T-helper 1 cell treated with Interleukin-12 subunit alpha and Interleukin-12 subunit beta and Interleukin-4 antibody, amounts not matched to agents 30 μg/mL and 1 μg/mL, for 36 hours (primary cell): ENCODE data around the gene FXYD5.
A peak's percentile ranks its signal among the peaks of the same experiment; 100 is the strongest.
"Not testable (repeated sequence)": the region's sequence is repeated elsewhere in the genome, so short reads cannot be mapped to it uniquely, and the experiment has no call there.

ENCODE experiments used
- H3K27ac Mint-ChIP-seq: one replicate; pipeline ENCODE4 v1.8.0; 2021; ENCODE audit warnings: mild to moderate bottlenecking, mixed read lengths
- H3K27me3 Mint-ChIP-seq: one replicate; pipeline ENCODE4 v1.8.0; 2021; ENCODE audit warnings: low read depth, mixed read lengths
- H3K36me3 Mint-ChIP-seq: one replicate; pipeline ENCODE4 v1.8.0; 2021; ENCODE audit warnings: low read depth, mixed read lengths
- H3K4me1 Mint-ChIP-seq: one replicate; pipeline ENCODE4 v1.8.0; 2021; ENCODE audit warnings: low read depth, mixed read lengths
- H3K4me3 Mint-ChIP-seq: one replicate; pipeline ENCODE4 v1.8.0; 2021; ENCODE audit warnings: mild to moderate bottlenecking, moderate library complexity, mixed read lengths
- H3K9me3 Mint-ChIP-seq: one replicate; pipeline ENCODE4 v1.8.0; 2021; ENCODE audit warnings: mixed read lengths

The FXYD5 gene

DNA sequence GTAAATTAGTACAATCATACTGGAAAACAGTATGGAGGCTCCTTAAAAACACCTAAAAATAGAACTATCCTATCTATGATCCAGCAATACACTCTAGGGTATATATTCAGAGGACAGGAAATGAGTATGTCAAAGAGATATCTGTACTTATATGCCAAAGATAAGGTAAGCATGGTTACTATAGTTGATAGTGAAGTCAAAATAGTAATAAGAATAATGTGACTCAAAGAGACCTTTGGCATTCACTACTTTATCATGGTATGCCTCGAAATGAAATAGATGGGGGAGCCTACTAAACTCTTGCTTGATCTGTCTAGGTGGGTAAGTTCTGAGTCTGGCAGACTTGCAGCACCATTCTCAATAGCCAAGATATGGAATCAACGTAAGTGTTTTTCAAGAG is 30.3 kb downstream of the FXYD5 start:
- Mint-ChIP-seq H3K27ac (no peak overlapping the region), H3K27me3 (peaks cover 17% of the 10 kb centered on the region), H3K9me3 (no peaks in the 10 kb centered on the region), H3K36me3 (no peaks in the 10 kb centered on the region), H3K4me1 (peaks cover 1% of the 10 kb centered on the region), H3K4me3 (no peak overlapping the region)

DNA sequence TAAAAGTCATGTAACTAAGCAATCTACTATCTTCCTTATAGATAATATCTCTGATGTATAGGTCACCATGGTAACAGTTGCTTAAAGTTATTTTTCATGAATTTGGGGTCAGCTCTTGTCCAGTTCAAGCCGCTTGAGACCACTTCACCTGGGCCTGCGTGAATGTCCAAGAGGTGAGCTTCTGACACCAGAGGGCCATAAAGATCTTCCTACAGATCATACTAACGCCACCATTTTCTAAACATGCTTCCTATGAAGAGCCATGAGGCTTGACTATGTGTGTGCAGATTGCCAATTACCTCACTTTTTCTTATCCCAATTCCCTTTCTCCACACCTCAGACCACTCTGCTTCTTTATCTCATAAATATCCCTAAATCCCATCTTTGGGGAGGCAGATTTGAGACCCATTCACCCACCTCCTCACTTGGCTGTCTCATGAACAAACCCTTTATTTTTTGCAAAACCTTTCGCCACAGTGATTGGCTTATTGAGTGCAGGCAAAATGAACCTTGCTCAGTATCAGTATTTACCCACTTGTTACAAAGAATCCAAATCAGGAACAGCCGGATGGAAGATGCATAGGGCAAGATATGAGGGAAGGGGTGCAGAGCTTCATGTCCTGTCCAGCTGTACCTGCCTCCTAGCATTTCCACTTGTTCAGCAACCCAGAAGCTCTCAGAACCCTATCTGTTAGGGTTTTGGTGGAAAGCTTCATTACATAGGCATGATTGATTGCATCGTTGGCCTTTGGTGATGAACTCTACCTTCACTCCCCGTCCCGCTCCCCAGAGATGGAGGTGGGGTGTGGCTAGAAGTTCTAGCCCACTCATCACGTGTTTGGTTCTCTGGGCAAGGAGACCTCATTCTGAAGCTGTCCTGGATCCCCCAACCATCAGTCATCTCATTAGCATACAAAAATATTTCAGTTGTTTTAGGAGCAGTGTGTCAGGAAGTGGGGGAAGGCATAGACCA is 39.8 kb downstream of the FXYD5 start:
- no peak overlapping the region for H3K27ac Mint-ChIP-seq
- H3K27me3 Mint-ChIP-seq: peaks cover 30% of the 10 kb centered on the region
- peaks cover 5% of the 10 kb centered on the region for H3K4me1 Mint-ChIP-seq
- H3K4me3 Mint-ChIP-seq: no peak overlapping the region
- peaks cover 7% of the 10 kb centered on the region for H3K9me3 Mint-ChIP-seq
- H3K36me3 Mint-ChIP-seq: peaks cover 3% of the 10 kb centered on the region

DNA sequence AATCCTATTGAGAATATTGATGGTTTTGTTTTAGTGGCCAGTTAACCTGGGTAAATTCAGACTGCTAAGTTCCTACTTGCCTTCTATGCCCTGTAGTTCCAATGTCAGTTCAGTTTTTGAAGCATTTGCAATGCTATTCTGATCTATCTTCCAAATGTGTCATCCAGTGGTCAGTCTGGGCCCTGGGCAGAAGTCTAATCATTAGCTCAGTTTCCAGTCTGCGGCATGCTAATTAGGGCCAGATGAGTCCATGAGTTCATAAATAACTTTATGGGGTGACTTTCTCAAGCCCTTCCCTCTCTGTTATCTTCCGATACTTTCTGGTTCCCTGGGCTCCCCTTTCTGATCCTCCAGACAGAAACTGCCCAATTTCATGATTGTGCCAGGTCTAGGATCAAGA is 41.3 kb downstream of the FXYD5 start:
- Mint-ChIP-seq H3K4me1 (peaks cover 10% of the 10 kb centered on the region), H3K27me3 (peaks cover 20% of the 10 kb centered on the region), H3K36me3 (peaks cover 3% of the 10 kb centered on the region), H3K27ac (no peak overlapping the region), H3K9me3 (peaks cover 7% of the 10 kb centered on the region), H3K4me3 (no peak overlapping the region)

DNA sequence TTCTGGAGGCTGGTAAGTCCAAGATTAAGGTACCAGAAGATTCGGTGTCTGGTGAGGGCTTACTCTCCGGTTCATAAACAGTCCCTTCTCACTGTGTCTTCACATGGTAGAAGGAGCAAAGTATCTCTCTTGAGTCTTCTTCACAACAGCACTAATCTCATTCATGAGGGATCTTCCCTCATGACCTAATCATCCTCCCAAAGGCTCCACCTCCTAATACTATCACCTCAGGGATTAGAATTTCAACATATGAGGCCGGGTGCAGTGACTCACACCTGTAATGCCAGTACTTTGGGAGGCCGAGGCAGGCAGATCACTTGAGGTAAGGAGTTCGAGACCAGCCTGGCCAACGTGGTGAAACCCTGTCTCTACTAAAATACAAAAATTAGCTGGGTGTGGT is 42.3 kb downstream of the FXYD5 start:
- Mint-ChIP-seq H3K4me1 (peaks cover 14% of the 10 kb centered on the region), H3K27me3 (peaks cover 19% of the 10 kb centered on the region)
- H3K4me3 Mint-ChIP-seq, H3K27ac Mint-ChIP-seq, H3K9me3 Mint-ChIP-seq, H3K36me3 Mint-ChIP-seq: not testable (repeated sequence)

DNA sequence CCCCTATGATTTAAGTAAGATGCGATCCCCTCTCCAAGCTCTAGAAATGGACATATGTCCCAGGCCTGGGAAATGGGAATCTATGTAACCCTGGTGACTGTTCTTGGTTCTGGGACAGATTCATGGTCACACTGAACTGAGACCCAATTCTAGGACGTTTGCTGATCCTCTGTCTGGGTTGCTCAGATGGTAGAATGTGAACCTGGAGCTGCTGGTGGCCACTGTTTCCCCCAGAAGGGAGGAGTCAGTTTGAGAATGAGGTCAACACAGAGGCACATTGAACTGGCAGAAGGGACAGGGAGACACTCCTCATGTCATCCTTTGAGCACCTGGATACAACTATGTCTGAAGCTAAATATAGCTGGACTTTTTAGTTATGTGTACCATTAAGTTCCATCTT is 44.9 kb downstream of the FXYD5 start:
- H3K9me3 Mint-ChIP-seq: no peaks in the 10 kb centered on the region
- peaks cover 1% of the 10 kb centered on the region for H3K36me3 Mint-ChIP-seq
- no peak overlapping the region for H3K27ac Mint-ChIP-seq
- H3K4me3 Mint-ChIP-seq: no peak overlapping the region
- H3K4me1 Mint-ChIP-seq: peaks cover 30% of the 10 kb centered on the region
- peaks cover 11% of the 10 kb centered on the region for H3K27me3 Mint-ChIP-seq

DNA sequence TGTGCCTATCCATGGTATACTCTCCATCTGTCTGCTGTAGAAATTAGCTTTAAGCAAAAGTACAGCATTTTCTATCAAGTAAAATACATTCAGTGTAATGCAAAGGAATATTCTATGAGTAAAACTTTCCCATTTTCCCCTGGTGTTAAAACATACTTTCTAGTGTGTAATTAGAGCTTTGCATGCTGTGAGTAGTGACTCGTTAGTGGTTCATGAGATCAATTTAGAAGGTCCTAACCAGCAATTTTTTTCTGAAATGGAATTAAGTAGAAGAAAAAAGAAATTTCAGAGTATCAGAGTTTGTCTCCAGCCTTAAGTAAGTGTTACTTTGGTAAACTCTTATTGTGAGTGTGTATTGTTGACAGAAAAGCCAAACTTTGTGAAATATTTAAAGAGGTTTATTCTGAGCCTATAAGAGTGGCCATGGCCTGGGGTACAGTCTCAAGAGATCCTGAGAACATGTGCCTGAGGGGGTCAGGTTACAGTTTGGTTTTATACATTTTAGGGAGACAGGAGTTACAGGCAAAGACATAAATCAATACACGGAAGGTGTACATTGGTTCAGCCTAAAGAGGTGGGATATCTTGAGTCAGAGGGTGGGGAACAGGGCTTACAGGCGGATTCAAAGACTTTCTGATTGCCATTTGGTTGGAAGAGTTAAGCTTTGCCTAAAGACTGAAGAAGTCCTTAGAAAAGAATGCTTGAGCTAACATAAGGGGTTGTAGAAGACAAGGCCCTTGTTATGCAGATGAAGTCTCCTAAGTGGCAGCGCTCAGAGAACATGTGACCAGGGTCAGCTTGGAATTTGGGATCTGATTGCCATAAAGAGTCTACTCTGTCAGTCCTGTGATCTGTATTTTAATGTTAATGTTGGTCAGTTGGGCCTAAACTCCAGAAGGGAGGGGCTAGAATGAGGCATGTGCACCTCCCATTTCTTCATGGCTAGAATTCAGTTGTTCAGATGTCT is 48.5 kb downstream of the FXYD5 start:
- Mint-ChIP-seq H3K36me3 (no peaks in the 10 kb centered on the region), H3K9me3 (peaks cover 4% of the 10 kb centered on the region), H3K4me3 (no peak overlapping the region), H3K27me3 (no peaks in the 10 kb centered on the region), H3K4me1 (peaks cover 57% of the 10 kb centered on the region), H3K27ac (peak overlapping the region; percentile 52)

DNA sequence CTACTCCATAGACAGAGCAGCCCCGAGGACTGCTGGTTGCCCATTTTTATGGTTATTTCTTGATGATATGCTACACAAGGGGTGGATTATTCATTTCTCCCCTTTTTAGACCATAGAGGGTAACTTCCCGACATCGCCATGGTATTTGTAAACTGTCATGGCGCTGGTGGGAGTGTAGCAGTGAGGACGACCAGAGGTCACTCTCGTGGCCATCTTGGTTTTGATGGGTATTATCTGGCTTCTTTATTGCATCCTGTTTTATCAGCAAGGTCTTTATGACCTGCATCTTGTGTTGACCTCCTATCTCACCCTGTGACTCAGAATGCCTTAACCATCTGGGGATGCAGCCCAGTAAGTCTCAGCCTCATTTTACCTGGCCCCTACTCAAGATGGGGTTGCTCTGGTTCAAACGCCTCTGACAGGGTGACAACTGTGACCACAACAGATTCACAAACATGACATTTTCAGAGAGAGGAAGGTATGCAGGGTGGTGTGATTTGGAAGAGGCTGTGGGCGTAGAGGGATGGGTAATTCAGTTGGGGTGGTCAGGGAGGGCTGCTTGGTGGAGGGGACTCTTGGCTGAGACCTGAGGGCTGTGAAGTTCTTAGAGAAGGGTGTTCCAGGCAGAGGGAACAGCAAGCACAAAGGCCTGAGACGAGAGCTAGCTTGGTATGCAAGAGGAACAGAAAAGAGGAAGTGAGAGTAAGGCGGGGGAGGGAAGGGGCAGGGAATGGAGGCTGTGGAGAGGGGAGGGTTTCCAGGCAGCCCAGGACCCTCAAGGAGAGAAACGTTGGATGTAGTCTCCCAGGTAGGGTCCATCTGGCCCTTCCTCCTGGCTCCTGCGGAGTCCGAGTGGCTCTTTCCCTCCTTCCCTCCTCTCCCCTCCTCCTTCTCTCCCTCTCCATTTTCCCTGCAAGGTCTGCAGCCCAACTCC is 50.5 kb downstream of the FXYD5 start:
- no peaks in the 10 kb centered on the region for H3K27me3 Mint-ChIP-seq
- H3K27ac Mint-ChIP-seq: peak overlapping the region; percentile 88
- peaks cover 3% of the 10 kb centered on the region for H3K36me3 Mint-ChIP-seq
- H3K4me3 Mint-ChIP-seq: peak overlapping the region; percentile 67
- H3K4me1 Mint-ChIP-seq: peaks cover 64% of the 10 kb centered on the region
- H3K9me3 Mint-ChIP-seq: peaks cover 7% of the 10 kb centered on the region

DNA sequence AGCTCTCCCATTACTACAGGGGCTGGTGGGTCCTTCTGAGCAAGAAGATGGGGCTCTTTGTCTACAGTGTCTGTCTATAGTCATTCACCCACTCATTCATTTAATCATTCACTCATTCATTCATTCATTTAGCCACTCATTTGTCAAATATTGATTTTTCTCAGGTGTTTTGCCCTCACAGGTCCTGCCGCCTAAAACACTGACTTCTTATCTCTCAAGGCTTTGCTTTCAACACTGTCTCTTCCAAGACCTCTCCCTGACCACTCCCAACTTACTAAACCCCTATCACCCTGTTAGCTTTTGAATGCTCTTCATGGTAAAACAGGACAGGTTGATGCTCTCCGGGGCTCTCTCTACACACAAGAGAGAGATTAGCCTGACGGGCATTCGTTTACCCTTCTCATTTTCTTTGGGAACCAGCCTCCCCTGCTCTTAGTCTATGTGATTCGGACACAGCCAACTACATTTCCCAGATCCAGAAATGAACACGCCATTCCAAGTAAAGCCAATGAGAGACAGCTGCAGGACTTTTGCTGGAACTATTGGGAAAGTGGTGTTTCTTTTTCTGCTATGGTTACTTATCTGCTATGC is 51.3 kb downstream of the FXYD5 start:
- H3K27me3 Mint-ChIP-seq: no peaks in the 10 kb centered on the region
- H3K36me3 Mint-ChIP-seq: peaks cover 3% of the 10 kb centered on the region
- peak overlapping the region; percentile 88 for H3K27ac Mint-ChIP-seq
- H3K4me3 Mint-ChIP-seq: peak overlapping the region; percentile 67
- peaks cover 68% of the 10 kb centered on the region for H3K4me1 Mint-ChIP-seq
- H3K9me3 Mint-ChIP-seq: peaks cover 7% of the 10 kb centered on the region

DNA sequence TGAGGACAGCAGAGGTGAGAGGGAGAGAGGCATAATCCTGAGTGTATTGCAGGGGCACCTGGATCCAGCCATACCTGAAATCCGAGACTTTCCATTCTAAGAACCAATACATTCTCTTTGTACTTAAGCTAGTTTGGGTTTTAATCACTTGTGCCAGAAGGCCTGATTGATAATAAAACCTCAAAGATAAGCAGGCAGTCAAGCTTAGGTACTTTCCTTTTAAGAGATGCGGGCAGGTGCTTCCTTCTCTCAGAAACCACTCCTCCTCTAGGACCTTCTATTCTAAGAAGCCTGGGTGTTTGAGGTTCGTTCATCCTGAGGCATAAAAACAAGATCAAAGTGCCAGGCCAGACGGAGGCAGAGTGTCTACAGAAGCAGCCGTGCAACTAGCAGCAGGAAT is 51.8 kb downstream of the FXYD5 start:
- Mint-ChIP-seq H3K36me3 (peaks cover 3% of the 10 kb centered on the region), H3K4me1 (peaks cover 67% of the 10 kb centered on the region), H3K27ac (peak overlapping the region; percentile 88), H3K9me3 (peaks cover 7% of the 10 kb centered on the region), H3K4me3 (peak overlapping the region; percentile 67), H3K27me3 (no peaks in the 10 kb centered on the region)

DNA sequence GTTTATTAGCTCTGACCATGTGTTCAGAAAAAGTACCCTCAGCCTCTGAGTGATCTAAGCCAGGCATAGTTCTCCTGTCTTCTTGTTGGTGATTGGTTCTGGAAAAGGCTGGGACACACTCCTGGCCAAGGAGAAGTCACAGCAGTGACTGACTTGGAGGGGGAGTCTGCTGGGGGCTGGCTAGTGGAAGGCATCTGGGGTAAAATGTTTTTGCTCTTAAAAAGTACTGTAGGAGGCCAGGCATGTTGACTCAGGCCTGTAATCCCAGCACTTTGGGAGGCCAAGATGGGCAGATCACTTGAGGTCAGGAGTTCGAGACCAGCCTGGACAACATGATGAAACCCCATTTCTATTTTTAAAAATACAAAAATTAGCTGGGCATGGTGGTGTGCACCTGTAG is 52.3 kb downstream of the FXYD5 start:
- peak overlapping the region; percentile 67 for H3K4me3 Mint-ChIP-seq
- H3K4me1 Mint-ChIP-seq: peaks cover 70% of the 10 kb centered on the region
- H3K36me3 Mint-ChIP-seq: peaks cover 3% of the 10 kb centered on the region
- peak overlapping the region; percentile 88 for H3K27ac Mint-ChIP-seq
- H3K27me3 Mint-ChIP-seq: no peaks in the 10 kb centered on the region
- H3K9me3 Mint-ChIP-seq: peaks cover 7% of the 10 kb centered on the region

DNA sequence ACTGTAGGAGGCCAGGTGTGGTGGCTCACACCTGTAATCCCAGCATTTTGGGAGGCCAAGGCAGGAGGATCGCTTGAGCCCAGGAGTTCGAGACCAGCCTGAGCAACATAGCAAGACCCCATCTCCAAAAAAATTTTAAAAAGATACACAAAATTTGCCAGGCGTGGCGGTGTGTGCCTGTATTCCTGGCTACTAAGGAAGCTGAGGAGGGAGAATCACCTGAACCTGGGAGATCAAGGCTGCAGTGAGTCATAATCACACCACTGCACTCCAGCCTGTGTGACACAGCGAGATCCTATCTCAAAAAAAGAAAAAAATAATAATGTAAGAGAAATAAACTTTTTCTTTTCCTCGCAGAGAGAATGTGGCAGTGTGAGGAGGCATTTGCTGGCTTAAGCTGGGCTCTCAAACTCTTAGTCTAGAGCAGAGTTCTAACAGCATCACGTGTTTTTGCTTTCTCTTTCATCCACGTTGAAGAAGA is 52.9 kb downstream of the FXYD5 start:
- Mint-ChIP-seq H3K4me1 (peaks cover 76% of the 10 kb centered on the region), H3K27ac (peak overlapping the region; percentile 88), H3K36me3 (peaks cover 5% of the 10 kb centered on the region), H3K27me3 (no peaks in the 10 kb centered on the region), H3K4me3 (peak overlapping the region; percentile 8), H3K9me3 (peaks cover 7% of the 10 kb centered on the region)

DNA sequence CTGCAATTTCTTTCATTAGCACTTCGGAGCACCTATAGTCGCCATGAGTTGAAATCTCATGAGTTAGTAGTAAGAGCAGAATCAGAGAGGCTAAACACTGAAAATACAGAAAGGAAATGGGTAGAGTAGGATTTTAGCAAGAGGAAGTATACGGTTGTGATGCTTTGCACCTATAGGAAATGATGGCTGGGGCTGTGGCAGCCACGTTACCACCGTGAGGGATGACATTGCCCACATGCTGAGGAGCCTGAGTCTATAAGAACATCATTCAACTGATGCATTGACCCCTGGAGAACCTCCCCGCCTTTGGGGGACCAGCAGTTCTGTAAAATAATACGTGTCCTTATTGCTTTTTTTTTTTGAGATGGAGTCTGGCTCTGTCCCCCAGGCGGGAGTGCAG is 53.6 kb downstream of the FXYD5 start:
- Mint-ChIP-seq H3K4me3 (no peak overlapping the region), H3K9me3 (peaks cover 7% of the 10 kb centered on the region), H3K27me3 (no peaks in the 10 kb centered on the region), H3K27ac (peak overlapping the region; percentile 88), H3K4me1 (peaks cover 76% of the 10 kb centered on the region), H3K36me3 (peaks cover 5% of the 10 kb centered on the region)

DNA sequence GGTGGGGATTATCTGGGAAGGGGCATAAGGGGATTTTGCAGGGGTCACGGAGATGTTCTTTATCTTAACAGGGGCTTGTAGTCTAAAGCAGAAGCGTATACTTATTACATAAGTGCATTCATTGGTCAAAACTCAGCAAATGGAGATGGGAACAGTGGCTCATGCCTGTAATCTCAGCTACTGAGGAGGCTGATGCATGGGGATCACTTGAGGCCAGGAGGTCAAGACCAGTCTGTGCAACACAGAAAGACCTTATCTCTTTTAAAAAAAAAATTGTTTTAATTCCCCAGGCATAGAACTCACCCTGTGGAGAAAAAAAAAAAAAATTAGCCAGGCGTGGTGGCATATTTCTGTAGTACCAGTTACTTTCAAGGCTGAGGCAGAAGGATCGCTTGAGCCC is 55.1 kb downstream of the FXYD5 start:
- Mint-ChIP-seq H3K9me3 (peaks cover 7% of the 10 kb centered on the region), H3K4me3 (no peak overlapping the region), H3K36me3 (peaks cover 5% of the 10 kb centered on the region), H3K27ac (peak overlapping the region; percentile 66), H3K27me3 (no peaks in the 10 kb centered on the region), H3K4me1 (peaks cover 72% of the 10 kb centered on the region)
